OCI-LY3 (cell line): ENCODE data around the gene MORF4L1.

ENCODE experiments used
- CTCF ChIP-seq: fragments of 200-600, 300-600 bp; sonication (generic); IDR thresholded peaks from 2 replicates; pipeline ENCODE4 v1.5.1; 2014; ENCODE audit warnings: antibody characterized with exemption, low read length, low read depth
- EZH2phosphoT487 ChIP-seq: fragments of 200-600 bp; shearing (Covaris generic); IDR thresholded peaks from 2 replicates; pipeline ENCODE4 v1.6.1; 2018; ENCODE audit warnings: antibody characterized with exemption, mixed run types, low read depth

DNA sequence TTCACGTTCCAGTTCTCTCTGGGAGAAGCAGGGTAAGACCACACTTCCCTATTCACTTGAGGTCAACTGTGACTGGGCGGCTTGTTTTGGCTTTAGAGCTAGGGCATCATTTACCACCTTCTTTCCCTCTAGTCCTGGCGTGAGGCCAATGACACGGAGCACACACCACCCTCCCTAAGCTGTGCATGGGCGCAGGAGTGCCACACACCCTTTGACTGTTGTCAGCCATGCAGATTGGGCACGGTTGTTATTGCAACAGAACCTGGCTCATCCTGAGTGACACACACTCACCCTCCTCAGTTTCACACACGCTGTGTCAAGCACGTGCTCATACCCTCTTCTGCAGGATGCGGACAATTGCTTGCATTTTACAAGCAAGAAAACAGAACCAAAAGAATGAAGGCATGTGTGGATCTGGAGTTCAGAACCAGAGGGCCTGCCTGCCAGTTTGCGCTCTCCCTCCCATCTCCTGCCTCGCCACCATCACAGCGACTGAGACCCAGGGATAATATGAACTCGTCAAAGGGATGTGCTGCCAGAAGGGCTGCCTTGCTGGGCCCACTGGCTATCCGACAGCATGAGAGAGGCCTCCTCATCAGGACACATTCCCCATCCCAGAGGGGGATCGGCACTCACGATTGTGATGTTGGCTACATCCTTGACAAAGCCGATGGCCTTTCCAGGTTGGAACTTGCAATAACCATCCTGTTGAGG is 54.5 kb downstream of the MORF4L1 start:
- TF ChIP-seq CTCF, result no peak
- TF ChIP-seq EZH2phosphoT487, result no peak
